Astrocyte (in vitro differentiated cells and primary cell): ENCODE results near the gene GSTA5.
"Not testable (repeated sequence)": the region's sequence is repeated elsewhere in the genome, so short reads cannot be mapped to it uniquely, and the experiment has no call there.

Experiments used
- CTCF ChIP-seq: IDR thresholded peaks from 2 replicates; pipeline ENCODE4 v1.5.1; 2011; ENCODE audit warnings: low read depth, mild to moderate bottlenecking, inconsistent platforms, low read length, moderate library complexity; ENCODE audit not compliant: insufficient read depth
- EZH2 ChIP-seq: IDR thresholded peaks from 2 replicates; pipeline ENCODE4 v1.6.1; 2012; ENCODE audit warnings: mild to moderate bottlenecking, low read length, inconsistent platforms; ENCODE audit not compliant: insufficient read depth

- not testable (repeated sequence) for TF ChIP-seq CTCF, EZH2
Observed at GRCh38 chr6:52814545-52814944, 26.1 kb downstream of the GSTA5 start.
